NCI-H526 (cell line): ENCODE measurements around the gene TNS1.

Source experiments
- DNase-seq, 2 experiments: peaks; one replicate each; lab custom pipeline; 2025; lab: John Stamatoyannopoulos, UW

The TNS1 gene

GRCh38 chr2:217912098-217913024, 90.4 kb downstream of the TNS1 start:
- no peak for DNase-seq

GRCh38 chr2:217911283-217912097, 91.3 kb downstream of the TNS1 start:
- no peak for DNase-seq

GRCh38 chr2:217910875-217911212, 92.0 kb downstream of the TNS1 start:
- DNase-seq: no peak

GRCh38 chr2:217909156-217909820, 93.5 kb downstream of the TNS1 start:
- no peak for DNase-seq

- DNase-seq: no peak
Observed at GRCh38 chr2:217908544-217908943, 94.3 kb downstream of the TNS1 start.

GRCh38 chr2:217907266-217907665, 95.5 kb downstream of the TNS1 start:
- DNase-seq: no peak

- DNase-seq: no peak
Observed at GRCh38 chr2:217906798-217907197, 96.0 kb downstream of the TNS1 start.

- DNase-seq: no peak
Observed at GRCh38 chr2:217905896-217906295, 96.9 kb downstream of the TNS1 start.

- no peak for DNase-seq
Observed at GRCh38 chr2:217905395-217905794, 97.4 kb downstream of the TNS1 start.

- DNase-seq: no peak
Observed at GRCh38 chr2:217904614-217904965, 98.2 kb downstream of the TNS1 start.

GRCh38 chr2:217903859-217904613, 98.8 kb downstream of the TNS1 start:
- DNase-seq: no peak

GRCh38 chr2:217903142-217903858, 99.5 kb downstream of the TNS1 start:
- no peak for DNase-seq

GRCh38 chr2:217902379-217903141, 100.2 kb downstream of the TNS1 start:
- no peak for DNase-seq

- no peak for DNase-seq
Observed at GRCh38 chr2:217901835-217902378, 100.9 kb downstream of the TNS1 start.

GRCh38 chr2:217901400-217901799, 101.4 kb downstream of the TNS1 start:
- no peak for DNase-seq

- no peak for DNase-seq
Observed at GRCh38 chr2:217900780-217901360, 101.9 kb downstream of the TNS1 start.

- DNase-seq: no peak
Observed at GRCh38 chr2:217900010-217900779, 102.6 kb downstream of the TNS1 start.

GRCh38 chr2:217899231-217900009, 103.4 kb downstream of the TNS1 start:
- peak in 1 of 2 experiments; percentile 57 for DNase-seq
